HG03045 (cell line): Measurements from ENCODE around the gene PHOX2B.

Source experiments
- ATAC-seq: cut with Tn5 transposase; IDR thresholded peaks from one replicate; pipeline ENCODE4 v1.9.1; 2021; ENCODE audit warnings: mild to moderate bottlenecking, moderate library complexity; ENCODE audit not compliant: unreplicated experiment

The PHOX2B gene

DNA sequence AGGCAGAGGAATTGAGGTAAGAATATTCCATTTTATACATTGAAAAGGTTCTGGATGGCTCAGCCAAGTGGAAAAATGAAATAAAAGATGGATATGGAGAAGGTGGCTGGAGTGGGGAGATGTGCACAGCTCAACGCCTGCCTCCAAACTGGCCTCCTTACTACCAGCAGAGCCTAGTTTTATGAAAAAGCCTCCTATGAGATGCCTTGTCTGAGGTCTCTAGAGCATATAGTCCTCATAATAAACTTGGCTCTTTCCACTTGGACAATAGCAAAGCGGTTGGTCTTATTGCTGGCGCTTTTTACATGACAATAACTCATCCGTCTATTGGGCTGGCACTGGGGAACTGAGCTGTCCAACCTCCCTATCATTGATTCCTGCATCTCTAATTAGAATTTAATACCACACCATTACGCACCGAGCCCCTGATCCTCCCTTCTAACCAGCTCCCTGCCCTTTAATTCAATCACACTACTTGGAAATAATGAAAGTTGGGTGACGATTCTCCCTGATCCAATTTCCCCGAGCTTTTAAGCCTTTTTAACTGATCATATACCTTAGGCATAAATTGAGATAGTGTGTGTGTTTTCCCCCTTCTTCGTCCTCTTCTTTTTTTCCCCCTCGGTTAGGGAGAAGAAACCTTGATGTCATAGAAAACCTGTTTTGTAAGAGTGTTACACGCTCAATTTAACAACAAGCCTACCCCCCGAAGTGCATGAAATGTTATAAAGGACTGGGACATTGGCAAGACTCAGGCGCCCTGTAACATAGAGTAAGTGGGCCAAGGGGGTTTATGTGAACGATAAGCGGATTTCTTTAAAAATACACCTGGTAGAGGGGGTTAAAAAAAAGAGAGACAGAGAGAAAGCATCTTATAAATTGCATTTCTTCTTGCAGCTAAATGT, at the start of gene PHOX2B:
TSS of gene PHOX2B (minus strand) at position 155 of the 905 bp plus-strand sequence. CDS start at position 40, 115 bp downstream.
- ATAC-seq: no peak

DNA sequence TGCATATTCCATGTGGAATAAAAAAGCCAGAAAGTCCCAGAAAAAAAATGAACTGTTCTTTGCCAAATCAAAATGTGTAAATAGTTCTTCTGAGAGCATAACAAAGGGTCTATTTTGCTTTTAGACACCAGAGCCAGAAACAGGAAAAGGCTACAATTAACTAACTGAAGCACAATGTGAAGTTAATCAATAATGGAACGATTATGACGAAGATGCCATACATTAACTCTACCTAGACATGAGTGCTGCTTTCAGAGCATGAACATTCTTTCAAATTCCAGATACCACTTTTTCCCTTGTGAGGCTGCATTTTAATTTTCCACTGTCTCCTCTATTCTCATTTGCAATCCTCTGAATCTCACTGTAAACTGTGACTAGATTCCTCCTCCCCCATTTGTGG, 48.7 kb upstream of the PHOX2B start:
- no peak for ATAC-seq

DNA sequence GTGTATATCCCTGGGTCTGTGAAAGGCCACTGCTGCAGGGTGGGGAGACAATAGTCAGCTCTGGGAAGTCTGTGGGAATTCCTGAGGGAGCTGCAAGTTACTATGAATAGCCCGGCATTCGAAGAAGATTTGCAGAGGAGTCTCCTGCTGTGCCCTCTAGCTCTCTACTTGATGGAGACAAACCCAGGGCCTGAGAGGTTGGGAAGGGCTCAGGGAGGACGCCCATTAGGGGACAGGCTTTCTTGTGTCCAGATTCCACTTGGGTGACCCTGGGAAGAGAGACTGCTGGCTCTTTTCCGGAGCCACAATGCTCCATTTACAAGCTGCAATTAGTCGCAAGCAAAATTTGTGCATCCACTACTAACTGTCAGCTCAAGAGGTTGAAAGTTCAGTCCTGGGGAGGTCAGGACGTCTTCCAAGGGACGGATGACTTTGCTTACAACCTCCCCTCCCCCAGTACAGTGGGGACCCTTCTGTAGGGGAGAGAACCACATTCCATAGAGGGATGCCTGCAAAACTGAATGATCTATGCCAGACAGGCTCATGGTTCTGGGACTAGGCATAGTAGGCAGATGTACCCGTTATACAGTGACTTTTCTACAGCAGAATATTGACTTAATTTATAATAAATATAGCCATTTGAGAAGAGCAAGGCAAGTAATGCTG, 48.2 kb upstream of the PHOX2B start:
- no peak for ATAC-seq

DNA sequence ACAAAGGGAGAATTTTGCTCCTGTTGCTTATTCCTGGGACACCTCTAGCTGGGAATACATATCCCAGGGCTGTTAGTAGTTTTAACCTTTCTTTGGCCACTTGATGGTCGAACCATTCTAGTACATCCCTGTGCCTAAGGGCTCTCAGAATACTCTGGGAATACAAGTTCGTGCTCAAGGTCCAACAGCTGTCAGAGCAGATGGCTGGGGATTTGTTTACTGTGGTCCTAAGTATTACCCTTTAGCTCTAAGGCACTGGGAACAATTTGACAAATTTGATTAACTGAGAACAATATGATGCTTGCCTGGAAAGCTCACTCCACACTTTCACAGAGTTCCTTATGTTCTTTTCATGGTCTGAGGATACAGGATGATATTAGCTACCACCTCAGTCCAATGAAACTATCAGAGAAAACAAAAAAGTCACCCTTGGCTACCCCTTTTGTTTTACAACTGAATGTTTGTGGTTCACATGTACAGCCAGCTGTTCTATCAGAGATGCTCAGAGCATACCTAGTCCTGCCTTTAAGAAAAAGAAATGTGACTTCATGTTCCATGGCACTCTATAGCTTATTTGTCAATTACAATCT, 47.4 kb upstream of the PHOX2B start:
- ATAC-seq: no peak

DNA sequence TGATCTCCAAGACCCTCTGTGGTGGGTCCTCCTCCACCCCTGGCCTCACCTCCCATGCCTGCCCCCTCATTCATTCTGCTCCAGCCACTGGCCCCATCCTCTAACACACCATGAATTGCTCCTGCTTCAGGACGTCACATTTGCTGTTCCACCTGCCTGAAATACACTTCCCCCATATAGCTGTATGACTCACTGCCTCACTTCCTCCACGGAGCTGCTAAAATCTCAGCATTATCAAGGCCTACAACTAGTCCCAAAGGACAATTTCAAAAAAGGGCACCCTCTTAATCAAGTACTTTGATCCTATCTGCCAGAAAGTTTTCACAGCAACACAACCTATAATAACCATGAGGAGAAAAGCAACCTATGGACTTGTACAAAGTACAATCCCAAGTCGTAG, 43.6 kb upstream of the PHOX2B start:
- ATAC-seq: no peak

DNA sequence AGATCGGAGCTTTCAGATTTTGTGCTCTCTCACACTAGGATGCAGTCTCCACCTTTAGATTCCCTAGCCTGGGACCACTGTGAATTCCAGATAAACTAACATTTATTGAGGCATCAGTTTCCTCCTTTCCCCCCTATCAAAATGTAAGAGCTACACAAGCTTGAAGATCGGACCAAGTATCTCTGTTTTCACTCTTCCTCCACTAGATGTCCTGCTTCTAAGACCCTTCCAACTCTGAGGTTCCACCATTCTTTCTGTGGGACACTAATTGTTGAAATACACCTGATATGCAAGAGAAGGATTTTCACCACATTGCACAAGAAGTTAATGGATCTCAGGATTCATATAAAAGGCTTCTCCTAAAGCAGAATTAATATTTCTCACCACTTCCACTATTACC, 43.0 kb upstream of the PHOX2B start:
- no peak for ATAC-seq

DNA sequence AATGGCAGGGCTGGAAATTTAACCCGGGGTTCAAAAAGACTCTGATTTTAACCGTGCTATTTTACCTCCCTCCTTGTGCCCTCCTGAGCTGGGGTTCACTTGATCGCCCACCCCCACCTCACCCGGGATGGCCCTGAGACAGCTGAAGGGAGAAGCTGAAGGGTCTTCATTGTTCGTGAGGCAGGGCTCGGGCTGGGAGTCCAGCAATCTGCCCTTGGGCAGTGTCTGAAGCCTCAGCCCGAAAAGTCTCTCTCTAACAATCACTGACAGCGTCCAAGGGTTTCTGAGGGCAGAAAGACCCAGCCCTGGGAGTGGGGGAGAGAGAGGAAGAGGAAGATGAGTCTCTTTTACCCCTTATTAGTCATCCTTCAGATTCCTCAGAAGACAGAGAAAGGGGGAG, 39.4 kb upstream of the PHOX2B start:
- ATAC-seq: no peak

DNA sequence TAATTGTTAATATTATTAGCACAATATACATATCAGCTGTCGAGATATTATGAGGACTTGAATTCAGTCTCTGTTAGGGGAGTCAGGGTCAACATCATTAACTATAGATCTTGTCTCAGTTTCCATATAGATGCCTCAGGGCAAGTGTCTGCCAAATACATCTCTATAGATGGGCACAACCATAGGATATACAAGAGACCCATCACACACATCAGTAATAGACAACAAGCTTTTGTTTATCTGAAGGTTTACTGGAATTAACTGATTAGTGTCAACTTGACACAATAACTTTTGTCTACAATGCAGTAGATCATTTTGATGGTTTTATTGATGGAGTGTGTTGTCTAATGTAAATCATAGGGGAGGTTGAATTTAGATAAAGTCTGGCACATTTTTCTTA, 37.1 kb upstream of the PHOX2B start:
- no peak for ATAC-seq

DNA sequence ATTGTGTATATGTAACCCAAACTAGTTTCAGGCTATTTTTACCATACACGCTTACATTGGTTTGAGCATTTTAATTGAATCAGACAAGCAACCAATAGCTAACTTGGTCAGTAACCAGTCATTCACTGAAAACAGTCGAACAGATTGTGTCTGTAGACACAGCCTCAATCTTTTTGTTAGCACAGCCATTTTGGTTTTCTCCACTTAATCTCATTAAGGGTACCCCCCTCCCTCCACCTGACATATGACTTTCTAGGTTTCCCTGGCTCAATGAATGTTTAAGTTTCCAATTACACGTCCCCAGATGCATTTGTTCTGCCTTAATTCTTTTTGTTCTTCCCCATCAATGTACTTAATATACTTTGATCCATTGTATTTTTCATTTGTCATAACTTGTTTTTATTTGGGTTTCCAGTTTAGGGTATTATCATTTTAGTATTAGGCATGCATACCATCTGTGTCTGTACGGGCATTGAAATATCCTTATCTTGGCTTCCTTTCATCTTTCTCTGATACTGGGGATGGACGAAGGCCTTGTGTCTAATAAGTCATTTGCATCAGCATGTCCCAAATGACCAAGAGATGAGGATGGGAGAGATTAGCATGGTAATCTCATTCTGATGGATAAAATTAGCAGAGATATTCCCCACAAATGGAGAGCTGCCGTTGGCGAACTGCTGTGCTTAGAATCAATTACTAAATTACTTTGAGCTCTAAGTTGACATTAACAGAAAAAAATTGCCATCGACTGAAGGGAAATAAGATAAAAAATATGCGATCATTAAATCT, 35.9 kb upstream of the PHOX2B start:
- ATAC-seq: no peak

DNA sequence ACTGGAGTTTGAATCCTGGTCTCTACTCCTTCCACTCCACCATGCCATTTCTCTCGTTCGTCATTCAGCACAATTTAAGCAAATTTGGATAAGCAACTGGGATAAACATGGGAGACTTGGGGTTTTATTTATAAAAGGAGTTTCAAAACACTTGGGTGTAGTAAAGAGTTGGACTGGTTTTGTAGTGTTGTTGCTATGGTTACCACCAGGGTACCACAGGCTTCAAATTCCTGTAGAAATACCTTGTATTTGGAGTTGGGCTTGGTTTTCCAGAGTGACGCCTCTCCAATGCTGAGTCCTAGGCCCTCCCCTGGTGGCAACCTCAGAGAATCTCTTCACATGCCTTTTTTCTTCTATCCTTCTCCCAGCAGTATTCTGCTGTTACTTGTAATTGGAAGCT, 27.9 kb upstream of the PHOX2B start:
- no peak for ATAC-seq

DNA sequence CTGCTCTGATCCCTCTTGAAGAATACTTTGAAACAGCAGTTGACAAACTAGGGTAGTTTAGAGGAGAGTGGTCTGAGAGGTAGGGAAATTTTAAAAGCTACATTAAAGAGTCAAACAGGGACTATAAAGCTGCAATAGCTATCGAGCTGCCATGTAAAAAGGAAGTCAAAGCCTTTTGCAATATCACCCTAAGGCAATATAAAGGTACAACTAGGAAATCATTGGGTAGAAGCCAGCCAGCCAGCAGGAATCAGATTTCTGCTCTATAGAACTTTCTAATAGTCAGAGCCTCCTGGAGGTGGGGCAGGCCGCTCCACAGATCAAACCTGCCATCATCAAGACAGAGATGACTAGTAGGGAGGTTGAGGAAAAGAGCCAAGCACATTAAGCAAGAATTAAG, 15.2 kb upstream of the PHOX2B start:
- ATAC-seq: no peak

DNA sequence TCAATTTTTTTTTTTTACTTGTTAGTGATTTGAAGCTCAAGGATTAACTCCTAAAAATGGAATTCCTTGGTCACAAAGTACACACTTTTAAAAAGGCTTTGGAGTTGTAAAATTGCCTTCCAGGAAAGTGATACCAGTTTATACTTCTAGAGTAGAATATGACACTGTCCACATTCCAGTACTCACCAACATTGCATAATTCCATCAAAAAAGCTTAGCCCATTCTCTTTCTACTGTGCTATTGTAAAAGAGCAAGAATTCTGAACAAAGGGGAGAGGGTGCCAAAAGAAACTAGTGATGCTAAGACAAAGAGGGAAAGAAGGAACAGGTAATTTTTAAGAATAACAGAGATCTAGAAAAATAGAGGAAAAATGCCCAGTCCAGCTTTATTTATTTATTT, 10.4 kb upstream of the PHOX2B start:
- no peak for ATAC-seq

DNA sequence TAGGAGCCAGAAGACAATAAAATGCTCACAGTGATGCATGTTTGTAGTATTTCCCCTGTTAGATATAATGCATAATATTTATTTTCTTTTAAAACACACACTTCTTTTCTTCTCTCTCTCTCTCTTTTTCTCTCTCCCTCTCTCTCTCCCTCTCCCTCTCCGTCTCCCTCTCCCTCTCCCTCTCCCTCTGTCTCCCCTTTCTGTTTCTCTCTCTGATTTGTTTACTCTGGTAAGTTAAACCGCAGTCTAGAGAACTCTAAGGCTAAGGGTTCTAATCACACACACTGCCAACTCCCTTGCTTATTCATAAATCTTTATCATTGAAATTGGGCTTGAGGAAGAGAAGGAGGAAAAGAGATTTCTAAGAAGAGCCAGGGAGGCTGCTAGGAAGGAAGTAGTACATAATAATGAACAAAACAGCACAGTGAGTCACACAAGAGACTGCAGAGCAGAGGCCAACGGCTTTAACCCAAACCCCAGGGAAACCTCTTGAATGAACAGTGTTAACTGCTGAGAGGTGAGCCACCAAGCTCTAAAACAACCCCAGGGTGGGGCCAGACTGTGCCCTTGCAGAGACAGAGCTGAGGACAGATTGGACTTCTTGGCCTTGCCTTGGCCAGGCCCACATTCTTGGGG, 9.1 kb upstream of the PHOX2B start:
- ATAC-seq: no peak

DNA sequence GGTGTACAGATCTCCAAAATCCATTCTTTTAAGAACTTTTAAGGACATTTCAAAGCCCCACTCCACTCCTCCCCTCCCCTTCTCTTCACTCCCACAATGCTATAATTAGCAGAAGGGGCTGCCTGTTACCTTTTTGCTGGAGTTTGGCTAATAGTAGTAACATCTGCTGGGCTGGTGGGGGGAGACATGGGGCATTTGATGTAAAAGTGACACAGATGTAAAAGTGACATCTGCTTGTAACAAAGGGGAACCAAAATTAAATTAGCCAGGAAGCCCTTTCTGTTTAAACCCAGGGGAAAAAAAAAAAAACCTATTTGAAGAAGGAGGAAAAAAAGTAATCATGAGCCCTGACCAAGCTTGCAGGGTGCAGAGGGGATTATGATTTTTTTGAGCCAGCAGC, 5.4 kb upstream of the PHOX2B start:
- no peak for ATAC-seq

DNA sequence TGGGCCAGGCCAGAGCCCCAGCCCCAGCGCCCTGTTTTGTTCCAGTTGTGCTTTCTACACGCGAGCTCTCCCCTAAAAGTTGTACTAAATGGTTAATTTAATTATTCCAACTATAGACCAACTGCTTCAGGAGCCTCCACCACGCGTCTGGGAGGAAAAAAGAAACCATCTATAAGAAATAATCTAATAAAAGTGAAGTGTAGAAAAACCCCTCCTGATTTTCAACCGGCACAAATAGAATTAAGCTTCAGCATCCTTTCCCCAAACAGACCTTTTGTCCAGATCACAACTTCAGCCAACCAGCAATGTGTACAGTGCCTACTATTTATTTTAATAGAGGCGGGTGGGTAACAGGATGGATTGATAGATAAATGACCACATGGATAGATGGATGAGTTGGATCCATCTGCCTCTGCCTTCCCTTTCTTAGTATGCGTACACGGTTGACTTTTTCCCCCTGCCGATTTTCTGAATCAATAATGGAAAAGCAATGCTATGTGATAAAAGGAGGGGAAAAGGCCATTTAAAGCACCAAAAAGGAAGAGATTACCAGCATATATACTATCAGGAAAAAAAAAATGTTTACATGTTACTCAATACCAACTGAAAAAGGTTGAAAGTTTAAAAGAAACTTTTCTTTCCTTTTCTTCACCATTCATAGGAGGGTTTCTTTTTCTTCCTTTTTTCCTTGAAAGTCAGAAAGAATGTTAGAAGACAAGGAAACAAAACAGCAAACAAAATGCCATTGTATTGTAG, 3.7 kb upstream of the PHOX2B start:
- no peak for ATAC-seq

DNA sequence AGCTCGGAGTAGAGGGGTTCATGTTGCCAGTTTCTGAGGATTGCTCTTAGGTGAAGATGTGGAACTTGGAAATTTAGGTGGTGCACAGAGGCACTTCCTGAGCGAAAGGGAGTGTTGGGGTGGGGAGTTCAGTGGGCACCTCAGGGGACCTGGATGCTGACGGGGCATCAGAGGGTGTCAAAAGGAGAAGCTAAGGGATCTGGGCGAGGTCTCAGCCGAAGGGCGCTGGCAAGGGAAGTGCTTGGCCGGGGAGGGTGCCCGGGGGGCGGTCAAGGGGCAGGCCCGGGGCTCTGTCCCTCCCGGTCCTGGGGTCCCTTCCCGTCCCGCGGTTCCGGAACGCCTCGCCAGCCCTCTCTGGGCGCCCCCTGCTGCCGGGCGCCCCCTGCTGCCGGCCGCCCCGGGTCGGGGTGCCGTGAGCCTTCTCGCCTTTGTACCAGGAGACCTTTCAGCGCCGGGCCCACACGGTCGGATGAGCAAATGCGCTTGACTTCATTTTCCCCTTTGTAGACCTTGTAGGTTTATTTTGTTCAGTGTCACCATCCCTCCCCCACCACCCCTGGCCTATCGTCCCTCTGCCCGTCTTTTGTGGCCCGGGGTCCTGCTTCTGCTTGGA, 3.0 kb upstream of the PHOX2B start:
- ATAC-seq: no peak

DNA sequence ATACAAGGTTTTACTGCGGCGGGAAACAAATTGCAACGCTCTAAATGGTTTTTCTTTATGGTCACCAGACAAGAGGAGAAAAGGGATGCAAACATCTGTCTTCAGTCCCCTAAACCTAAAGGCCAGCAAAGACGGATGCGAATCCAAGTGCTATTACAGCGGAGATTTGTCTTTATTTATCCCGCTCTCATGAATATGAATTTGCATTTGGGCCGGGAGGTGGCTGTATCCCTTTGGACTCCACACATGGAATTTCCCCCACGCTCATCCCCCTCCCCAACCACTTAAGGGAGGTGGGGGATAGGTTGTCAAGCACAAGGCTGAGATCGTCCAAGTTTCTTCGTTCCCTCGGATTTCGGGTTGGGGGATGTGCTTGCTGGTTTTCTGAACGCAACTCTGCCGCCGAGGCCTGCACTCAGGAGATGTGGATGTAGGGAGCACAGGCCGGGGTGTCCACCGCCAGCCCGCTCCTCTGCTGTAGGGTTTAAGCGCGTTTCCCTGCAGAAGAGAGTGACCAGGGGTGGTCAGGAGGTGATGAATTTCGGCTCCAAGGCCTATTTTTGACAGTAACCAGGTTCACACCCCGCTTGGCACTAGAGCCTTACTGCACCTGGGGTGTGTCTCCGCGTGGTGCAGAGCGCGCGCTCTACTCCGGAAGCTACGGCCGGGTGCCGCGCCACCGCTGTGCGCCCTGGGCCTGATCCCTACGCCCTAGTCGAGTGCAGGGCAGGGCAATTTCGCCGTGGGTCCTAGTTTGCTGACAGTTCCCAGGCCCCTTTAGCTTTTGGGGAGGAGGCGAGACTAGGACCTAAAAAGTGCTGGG, 2.3 kb upstream of the PHOX2B start:
- no peak for ATAC-seq

DNA sequence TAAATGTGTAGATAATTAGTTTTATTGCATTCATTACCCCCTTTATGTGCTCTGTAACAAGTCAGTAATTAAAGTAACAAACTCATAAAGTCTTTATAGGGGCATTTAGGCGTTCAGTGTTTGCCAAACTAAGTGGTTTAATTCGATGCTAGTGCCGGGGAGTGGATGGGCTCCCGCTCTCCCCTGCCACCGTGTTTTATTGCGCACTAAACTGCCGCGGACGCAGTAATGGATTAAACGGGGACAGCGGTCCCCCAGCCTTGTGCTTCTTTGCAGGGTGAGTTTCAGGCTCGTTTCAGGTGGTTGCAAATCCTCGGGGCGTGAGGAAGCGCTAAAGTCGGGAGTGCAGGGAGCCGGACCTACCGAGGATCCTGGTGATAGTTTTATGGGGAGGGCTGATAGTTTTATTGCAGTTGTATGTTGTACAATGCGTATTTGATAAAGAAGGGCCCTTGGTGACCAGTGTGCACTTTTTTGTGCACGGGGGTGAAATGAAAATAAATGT, 1.6 kb upstream of the PHOX2B start:
- ATAC-seq: no peak

DNA sequence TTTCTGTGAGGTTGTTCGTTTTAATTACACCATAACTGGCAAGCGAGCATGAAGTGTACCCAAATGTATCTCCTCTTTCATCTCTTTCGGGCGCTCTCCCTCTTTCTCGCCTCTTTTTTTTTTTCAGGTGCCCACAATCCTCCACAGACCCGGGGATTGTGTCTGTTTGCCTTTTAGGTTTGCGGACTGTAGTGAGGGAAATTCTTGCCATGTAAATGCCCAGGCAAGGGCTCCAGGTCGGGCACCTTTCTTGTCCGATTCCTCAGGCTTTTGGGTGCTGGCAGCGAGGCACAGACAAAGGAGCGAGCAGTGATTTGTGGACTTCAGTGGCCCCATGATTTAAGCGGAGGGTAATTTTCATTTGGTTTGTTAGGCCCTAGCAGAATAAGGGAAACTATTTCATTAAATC, 1.1 kb upstream of the PHOX2B start:
- ATAC-seq: no peak
